NK-92 treated with Interleukin-12 subunit alpha and Interleukin-12 subunit beta, amount 100 ng/mL, for 24 hours (cell line): ENCODE measurements around the gene HDLBP.

Experiments used
- DNase-seq: peaks from one replicate; lab custom pipeline; 2025; lab: John Stamatoyannopoulos, UW

HDLBP gene

DNA sequence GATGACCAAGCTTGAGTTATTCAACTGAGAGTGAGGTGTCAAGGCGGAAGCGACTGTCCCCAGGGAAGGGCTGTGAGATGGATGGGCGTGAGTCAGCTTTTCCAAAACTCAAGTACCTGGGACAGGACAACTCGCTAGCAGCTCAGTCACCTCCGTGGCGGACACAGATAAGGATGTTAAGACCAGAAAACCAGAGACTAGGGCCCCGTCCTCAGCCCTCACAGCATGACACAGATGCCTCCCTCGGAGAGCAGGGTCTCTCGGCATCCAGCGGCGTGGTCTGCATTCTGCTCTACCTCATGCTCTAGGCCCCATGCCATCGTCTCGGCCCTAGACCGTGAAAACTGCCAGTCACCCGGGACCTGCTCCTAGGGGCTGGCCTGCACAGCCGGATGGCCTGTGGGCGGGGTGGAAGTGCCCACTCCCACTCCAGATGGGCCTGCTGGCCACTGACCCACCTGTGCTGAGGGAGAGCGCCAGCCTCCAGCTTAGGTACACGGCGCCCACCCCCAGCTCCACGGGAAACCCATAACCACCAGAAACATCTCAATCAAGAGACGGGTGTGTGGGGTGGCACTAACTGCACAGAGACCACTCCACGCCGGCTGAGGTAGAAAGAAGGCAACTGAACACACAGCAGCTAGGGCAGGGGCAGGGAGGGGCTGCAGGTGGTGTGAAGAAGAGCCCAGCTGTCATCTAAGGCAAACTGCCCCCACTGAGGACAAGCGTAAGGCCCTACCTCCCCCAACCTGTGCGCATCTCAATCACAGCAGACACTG, 87.2 kb downstream of the HDLBP start:
- DNase-seq: no peak

DNA sequence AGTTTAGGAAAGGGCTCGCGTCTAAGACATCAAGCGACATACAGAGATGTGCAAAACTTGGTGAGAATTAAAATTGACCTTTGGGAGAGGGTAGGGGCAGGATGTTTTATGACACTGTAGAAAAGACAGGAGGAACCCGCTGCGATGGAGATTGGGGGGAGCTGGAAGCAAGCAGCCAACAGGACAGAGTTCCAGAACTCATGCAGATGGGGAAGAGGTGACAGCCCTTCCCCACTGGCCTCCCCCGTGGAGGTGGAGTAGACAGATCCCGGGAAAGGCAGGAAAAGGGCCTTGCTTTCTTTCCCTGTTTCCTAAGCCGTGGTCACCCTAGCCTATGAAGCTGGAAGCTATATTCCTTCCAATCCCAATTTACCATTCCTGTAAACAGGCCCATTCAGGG, 87.9 kb downstream of the HDLBP start:
- DNase-seq: no peak

DNA sequence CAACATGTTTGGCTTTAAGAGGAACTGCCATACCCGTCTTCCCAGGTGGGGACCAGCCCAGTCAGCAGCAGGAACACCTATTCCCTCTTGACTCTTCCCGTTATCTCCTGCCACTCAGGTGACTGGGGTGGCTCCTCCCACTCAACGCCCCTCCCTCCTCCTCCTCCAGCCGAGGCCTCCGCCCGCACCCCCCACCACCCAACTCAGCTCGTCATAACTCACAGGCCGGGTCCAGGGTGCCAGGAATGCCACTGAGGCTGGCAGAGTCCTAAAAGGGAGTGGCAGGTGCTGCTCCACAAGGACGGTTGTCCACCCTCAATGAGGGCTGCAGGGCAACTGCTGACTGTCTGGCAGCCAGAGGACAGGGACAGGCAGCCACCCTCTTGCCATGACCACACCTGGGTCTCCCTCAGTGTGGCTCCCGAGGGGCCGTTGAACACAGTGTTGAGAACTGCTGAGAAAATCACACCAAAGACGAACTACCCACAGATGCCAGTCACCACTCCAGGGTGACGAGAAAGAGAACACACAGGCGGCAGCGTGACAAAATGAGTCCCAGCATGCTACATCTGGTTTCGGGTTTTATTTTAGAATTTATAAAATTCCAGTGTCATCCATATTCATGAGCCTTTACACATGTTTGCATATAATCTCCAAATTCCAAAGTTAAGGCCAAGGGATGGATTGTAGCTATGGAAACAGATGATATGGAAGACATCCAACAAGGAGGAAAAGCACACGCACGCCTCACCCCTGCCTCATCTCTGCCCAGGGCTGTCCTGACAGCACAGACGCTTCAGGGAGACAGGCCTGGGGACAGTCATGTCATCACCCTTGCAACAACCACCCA, 88.5 kb downstream of the HDLBP start:
- no peak for DNase-seq

DNA sequence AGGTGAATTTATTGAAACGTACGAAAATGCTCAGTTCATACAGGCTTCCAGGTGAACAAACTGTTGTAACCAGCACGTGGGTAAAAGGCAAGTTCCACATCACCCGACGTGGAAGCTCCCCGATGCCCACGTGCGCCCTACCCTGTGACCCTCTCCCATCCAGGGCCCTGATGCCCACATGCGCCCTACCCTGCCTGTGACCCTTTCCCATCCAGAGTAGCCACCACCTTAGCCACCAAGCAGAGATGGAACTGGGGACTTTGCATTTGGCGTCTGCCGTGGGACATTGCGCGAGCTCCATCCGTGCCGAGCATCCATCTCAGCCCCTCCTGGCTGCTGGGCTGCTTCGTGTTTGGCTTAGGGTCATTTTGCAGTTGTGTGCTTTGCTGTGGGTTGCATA, 89.5 kb downstream of the HDLBP start:
- DNase-seq: no peak

DNA sequence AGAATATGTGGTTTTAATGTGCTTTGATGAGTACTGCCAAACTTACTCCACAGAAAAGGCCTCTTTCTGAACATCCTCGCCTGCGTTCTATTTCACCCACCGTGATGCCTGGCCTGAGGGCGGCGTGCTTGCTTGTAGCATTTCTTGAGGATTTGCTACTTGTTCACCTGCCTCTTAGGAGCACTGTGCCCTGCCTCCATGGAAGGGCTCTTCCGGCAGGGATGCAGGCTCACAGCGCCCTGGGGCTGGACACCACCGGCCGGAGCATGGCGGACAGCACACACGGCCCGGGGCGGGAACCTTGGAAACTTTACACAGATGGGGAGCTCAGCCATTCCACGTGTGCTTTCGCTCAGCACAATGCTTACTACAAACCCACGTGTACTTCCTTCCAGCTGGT, 89.9 kb downstream of the HDLBP start:
- no peak for DNase-seq

DNA sequence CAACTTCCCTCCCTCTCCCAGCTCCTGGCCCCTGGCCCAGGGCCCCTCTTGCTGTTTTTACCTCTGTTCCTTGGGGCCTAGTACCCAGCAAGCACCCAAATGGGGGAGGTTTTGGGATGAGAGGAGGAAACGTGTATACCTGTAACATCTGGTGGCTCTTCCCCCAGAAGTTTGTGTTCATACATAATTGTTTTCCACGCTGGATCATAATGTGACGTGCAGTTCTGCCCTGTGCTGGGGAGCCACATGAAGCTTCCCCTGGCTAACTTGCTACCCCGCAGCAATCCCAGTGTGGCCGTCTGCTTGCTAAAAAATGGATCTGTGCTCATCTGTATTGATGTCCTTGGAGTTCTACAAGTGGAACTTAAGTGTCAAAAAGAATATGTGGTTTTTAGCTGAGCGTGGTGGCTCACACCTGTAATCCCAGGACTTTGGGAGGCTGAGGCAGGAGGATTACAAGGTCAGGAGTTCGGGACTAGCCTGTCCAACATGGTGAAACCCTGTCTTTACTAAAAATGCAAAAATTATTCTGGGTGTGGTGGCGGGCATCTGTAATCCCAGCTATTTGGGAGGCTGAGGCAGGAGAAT, 90.5 kb downstream of the HDLBP start:
- DNase-seq: no peak

DNA sequence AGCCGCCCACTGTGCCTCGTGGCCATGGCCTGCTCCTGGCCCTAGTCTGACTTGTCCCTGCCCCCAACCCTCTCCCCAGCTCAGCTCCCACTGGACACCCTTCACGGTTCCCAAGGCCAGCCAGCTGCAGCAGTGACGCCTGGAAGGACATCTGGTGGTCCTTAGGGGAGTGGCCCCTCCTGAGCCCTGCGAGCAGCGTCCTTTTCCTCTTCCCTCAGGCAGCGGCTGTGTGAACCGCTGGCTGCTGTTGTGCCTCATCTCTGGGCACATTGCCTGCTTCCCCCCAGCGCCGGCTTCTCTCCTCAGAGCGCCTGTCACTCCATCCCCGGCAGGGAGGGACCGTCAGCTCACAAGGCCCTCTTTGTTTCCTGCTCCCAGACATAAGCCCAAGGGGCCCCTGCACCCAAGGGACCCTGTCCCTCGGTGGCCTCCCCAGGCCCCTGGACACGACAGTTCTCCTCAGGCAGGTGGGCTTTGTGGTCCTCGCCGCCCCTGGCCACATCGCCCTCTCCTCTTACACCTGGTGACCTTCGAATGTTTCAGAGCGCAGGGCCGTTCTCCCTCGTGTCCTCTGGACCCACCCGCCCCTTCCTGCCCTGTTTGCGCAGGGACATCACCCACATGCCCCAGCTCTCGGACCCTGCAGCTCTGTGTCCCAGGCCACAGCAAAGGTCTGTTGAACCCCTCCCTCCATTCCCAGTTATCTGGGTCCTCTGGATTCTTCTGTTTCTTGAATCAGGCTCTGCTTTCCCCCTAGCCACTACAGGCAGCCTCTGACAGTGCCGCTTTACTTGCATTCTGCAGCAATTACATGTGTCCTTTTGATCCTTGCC, 91.2 kb downstream of the HDLBP start:
- DNase-seq: no peak

DNA sequence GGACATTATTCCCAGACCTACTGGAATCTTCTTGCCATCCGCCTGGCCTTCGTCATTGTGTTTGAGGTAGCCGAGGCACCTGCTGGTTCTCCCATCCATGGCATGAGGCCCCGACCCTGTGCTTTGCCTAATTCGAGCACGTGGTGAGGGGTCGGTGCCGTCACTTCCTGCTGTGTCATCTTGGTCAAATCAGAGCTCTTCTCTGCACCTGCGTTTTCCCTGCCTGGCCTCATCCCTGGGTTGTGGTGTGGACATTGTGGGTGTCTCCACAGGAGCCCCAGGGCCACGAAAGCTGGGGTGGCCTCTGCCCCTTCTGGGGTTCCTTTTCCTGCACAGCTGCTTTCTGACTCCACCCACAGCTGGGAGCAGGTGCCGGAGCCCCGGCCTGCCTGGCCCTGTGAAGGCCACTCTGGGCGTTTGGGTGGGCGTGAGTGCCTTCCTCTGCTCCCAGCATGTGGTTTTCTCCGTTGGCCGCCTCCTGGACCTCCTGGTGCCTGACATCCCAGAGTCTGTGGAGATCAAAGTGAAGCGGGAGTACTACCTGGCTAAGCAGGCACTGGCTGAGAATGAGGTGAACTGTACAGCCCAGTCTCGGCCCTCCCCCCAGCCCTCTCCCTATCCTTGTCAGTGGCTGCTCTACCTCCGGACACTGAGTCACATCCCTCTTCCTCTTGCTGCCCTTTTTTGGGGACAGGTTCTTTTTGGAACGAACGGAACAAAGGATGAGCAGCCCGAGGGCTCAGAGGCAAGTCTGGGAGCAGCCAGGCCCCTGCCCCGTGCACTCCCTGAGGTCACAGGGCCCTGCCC, 92.1 kb downstream of the HDLBP start:
- DNase-seq: no peak

DNA sequence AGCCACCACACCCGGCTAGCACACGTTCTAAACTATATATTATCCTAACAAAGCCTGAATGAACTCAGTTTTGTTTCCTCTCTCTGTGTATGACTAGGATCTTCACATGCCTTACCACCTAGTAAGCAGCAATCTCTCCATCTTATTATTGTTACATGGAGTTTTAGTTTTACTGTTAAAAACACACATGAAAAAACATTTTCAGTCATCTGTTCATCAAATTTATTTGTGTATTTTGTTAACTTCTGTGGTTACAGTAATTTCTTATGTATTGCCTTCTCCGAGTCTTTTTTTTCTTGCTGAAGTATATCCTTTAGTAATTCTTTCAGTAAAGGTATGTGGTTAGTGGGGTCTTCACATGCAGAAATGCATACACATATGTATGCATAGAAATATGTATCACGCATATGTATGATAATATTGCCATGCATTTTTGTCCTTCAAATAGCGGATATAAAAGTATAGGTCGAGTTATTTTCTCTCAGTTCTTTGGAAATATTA, 95.6 kb downstream of the HDLBP start:
- DNase-seq: no peak

DNA sequence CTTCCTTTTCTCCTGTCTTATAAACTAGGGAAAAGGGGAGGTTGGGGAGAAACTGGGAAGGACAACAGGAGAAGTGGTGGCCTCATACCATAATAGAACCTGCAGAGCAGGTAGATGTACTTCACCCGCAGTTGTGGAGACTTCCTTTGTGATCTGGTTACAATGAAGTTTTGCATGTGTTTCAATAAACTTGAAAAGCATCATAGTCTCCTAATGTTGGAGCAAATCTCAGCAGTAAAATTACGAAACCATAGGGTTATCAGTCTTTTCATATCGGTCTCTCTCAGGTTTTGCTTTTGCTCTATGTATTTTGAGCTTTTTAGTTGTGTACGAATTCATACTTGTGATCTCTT, 96.5 kb downstream of the HDLBP start:
- DNase-seq: no peak

DNA sequence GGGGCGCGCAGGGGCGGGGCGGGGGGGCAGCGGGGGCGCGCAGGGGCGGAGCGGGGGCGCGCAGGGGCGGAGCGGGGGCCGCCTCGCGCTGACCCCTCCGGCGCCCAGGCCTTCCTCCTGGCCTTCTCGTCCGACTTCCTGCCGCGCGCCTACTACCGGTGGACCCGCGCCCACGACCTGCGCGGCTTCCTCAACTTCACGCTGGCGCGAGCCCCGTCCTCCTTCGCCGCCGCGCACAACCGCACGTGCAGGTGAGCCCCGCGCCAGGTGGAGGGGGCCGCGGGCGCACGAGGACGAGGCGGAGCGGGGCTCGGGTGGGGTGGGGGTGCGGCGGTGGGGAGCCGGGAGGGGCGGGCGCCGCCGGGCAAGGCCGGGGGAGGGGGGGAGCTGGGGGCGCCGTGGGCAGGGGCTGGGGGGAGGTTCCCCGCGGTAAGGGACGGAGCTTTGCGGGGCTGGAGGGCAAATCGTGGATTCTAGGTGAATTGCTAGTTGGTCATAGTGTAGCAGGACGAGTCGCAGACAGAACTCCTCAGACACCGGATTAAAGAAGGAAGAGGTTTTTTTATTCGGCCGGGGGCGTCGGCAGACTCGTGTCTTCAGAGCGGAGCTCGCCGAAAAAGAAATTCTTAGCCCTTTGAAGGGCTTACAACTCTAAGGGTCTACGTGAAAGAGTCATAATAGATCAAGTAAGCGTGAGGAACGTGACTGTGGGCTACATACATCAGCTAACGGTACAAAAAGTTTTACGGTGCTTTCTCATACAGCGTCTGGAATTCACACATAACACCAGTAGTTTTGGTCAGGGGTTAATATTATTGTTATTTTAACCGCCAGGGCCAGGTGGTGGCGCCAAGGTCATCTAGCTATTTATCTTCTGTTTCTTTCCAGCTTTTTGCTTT, 97.1 kb downstream of the HDLBP start:
- no peak for DNase-seq

DNA sequence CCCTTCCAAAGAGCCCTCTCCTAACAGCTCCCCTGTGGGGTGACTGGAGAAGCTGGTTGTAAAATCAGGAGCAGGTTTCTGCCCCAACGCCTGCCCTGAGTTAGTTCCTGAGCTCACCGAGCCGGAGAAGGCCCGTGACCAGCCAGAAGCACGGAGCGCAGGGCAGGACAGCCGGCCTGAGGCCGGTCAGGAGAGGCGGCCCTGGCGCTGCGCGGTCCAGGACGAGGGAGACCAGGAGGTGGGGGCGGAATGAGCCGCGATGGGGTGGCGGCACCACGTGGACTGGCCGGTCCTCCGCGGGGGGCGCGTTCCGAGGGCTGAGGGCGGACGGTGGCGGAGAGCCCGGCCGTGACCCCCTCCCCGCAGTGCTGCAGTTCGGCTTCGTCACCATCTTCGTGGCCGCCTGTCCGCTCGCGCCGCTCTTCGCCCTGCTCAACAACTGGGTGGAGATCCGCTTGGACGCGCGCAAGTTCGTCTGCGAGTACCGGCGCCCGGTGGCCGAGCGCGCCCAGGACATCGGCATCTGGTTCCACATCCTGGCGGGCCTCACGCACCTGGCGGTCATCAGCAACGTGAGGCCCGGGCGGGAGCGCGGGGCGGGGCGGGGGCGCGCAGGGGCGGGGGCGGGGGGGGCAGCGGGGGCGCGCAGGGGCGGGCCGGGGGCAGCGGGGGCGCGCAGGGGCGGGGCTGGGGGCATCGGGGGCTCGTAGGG, 98.0 kb downstream of the HDLBP start:
- no peak for DNase-seq

DNA sequence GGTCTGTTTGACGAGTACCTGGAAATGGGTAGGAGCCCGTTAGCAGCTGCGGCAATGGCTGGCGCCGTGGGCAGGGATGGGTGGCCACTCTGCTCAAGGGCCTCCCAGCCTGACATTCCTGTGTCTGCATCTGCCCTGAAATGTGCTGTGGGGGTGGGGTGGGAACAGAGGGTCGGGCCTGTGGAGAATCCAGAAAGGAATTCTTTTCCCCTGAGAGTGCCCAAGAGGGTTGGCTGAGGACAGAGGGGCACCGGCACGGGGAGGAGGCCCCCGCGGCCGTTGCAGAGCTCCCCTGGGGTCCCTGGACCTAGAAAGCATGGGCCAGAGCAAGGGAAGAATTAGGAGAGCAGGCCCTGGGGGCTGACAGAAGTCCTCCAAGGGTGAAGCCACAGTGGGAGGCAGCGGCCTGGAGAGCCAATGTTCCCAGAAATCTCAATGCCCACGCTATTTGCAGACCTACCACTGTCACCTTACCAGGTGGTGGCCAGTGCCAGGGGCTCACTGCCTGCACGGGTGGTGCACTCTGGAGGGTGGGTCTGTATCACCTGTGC, 99.2 kb downstream of the HDLBP start:
- no peak for DNase-seq

DNA sequence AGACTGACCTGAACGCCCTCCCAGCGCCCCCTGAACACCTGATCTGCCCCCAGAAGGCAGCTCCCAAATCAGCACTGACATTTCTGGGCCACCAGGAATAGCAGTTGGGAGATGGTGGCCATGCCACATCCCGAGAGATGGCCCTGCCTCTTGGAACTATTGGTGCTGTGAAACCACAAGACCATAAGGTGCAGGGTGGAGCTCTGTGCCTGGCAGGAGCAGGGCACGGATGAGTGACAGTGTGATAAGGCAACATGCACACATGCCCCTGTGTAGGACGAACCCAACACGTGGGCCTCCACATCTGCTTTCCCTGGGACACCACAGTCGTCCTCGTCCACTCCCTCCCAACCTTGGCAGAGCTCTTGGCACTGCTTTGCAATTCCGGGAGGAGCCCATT, 100.1 kb downstream of the HDLBP start:
- DNase-seq: no peak

DNA sequence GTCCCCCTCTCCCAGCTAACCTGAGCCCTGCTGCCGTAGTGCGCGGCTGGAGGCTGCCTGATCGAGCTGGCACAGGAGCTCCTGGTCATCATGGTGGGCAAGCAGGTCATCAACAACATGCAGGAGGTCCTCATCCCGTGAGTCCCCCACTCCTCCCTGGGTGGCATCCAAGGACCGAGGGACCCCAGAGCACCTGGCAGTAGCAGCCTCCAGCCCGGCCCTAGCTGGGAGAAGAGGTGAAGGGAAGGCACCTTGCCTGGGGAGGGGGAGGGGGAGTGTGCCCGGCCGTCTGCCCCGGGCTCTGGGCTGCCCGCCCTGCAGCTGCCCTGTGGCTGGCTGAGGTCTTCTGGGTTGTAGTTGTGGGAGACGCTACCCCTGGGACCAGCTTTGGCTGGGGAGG, 100.7 kb downstream of the HDLBP start:
- no peak for DNase-seq

DNA sequence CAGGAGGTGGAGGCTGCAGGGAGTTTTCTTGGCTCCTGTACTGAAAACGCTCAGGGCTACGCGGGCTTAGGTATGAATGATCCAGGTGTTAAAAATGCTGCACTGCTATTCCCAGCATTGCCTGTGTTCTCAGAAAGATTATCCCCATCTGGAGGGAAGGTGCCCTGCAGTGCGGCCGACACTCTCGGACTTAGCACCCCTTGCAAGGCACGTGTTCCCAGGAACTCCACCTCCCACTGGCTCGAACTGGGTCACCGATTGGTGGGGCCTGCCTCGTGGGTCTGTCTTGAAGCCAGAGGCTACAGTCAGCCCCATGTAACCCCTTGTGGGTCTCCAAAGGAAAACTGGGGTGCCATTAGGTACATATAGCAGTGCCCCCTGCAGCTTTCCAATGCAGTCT, 101.3 kb downstream of the HDLBP start:
- DNase-seq: no peak

DNA sequence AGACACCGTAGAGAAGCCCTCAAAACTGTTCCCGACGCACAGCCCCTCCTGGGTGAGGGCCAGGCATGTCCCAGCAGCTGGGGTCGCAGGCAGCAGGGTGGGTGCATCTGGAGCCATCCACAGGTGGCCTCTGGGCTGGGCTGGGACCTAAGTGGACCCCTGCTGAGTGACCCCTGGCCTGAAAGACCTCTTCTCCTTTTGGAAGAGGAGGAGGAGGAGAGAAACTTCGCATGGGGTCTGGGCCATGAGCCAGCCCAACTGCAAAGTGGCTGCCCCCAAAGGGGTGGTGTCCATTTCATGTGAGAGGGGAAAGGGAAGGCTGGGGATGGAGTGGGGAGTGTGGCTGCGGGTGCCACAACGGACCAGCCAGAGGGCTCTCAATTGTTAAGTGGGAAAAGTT, 101.9 kb downstream of the HDLBP start:
- DNase-seq: no peak

DNA sequence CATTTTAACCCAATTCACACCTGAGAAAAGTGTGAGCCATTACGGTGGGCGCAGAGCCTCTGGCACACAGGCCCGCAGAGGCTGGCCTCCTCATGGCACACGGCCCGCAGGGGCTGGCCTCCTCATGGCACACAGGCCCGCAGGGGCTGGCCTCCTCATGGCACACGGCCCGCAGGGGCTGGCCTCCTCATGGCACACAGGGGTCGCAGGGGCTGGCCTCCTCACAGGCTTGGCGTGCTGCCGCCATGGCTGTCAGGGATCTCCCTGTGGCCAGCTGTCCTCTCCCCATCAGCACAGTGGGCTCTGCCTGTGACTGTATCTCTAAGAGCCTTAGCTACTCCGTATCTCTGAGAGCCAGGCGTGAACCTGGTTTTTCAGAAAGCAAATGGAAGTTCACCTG, 102.4 kb downstream of the HDLBP start:
- no peak for DNase-seq

DNA sequence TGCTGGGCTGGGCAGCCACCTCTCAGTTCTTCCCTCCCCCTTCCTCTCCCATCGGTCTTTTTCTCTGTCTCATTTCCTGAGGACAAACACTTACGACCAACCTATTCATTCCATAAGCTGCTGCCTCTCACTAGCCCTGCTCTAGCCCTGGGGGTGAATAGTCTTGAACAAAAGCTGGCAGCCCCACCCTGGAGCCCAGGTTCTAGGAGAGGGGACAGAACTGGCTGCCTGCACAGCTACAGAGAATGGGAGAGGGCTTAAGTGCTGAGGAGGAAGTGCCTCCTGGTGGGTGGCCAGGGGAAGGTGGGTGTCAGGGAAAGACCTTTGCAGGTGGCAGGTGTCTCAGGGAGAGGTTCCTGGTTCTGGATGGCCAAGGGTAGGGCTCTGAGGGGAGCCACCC, 104.2 kb downstream of the HDLBP start:
- DNase-seq: no peak
